ENCODE data around the gene CROCC2. TPM values are rescaled to one million over a fixed set of nuclear protein-coding genes. Genes with fewer than 3 reads are reported as not detected.

CROCC2 gene
- total RNA-seq, 6 experiments from 2014 or later, result not detected

DNA sequence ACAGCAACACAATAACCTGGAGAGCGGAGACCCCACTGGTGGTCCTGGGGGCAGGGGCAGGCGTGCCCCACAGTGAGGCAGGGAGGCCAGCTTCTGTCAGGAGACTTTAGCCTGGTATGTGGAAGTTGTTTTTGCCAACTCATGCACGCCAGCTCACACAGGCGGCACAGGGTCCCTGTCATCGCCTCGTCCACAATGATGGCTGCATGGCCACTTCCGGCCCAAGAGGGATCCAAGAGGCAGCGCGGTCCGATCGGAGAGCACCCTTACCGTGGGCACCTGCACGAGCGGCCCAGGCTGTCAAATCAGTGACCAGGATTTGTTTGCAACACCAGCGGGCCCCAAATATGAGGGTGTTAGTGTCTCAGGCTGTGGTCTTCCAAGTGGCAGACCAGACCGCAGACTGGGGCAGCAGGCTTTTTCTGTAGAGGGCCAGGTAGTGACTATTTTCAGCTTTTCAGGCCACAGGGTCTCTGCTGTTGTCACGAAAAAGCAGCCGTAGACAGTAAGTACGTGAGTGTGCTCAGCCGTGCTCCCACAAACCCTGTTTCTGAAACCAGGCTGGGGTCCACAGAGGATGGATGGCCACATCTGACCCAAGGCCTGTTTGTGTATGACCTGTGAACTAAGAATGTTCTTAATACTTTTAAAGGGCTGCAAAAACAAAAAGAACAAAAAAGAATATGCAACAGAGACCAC lies 113.5 kb downstream of the CROCC2 start:
- TF ChIP-seq CTCF (IDR thresholded peaks at IDR 0.05), result no peak
- H3K4me3 Mint-ChIP-seq, result no peak overlapping the region
- no peak overlapping the region for H3K27ac Mint-ChIP-seq
- H3K4me1 Mint-ChIP-seq (ENCODE audit: low read depth), result no peaks in the 10 kb centered on the region
- H3K36me3 Mint-ChIP-seq (ENCODE audit: low read depth), result no peaks in the 10 kb centered on the region
- DNase-seq, result no peak
- peaks cover 7% of the 10 kb centered on the region for H3K27me3 Mint-ChIP-seq (ENCODE audit: insufficient read depth)
- H3K9me3 Mint-ChIP-seq, result peaks cover under 1% of the 10 kb centered on the region; the same call in 1 of the 2 replicates

- Mint-ChIP-seq H3K4me1 (ENCODE audit: low read depth) (no peaks in the 10 kb centered on the region), H3K27me3 (ENCODE audit: insufficient read depth) (peaks cover 7% of the 10 kb centered on the region), H3K36me3 (ENCODE audit: low read depth) (no peaks in the 10 kb centered on the region; the same call in 1 of the 2 replicates), H3K27ac (no peak overlapping the region), H3K4me3 (no peak overlapping the region), H3K9me3 (peaks cover 6% of the 10 kb centered on the region)
- no peak for DNase-seq
- no peak for TF ChIP-seq CTCF (IDR thresholded peaks at IDR 0.05)
Observed at GRCh38 chr2:241020201-241020600, 114.1 kb downstream of the CROCC2 start.

- Mint-ChIP-seq H3K27ac (no peak overlapping the region), H3K36me3 (ENCODE audit: low read depth) (peaks cover 4% of the 10 kb centered on the region), H3K4me1 (ENCODE audit: low read depth) (no peaks in the 10 kb centered on the region), H3K27me3 (ENCODE audit: insufficient read depth) (peaks cover 5% of the 10 kb centered on the region), H3K4me3 (no peak overlapping the region), H3K9me3 (peaks cover 11% of the 10 kb centered on the region)
- no peak for TF ChIP-seq CTCF (IDR thresholded peaks at IDR 0.05)
- no peak for DNase-seq
Observed at GRCh38 chr2:241020629-241021190, 114.6 kb downstream of the CROCC2 start.

DNA sequence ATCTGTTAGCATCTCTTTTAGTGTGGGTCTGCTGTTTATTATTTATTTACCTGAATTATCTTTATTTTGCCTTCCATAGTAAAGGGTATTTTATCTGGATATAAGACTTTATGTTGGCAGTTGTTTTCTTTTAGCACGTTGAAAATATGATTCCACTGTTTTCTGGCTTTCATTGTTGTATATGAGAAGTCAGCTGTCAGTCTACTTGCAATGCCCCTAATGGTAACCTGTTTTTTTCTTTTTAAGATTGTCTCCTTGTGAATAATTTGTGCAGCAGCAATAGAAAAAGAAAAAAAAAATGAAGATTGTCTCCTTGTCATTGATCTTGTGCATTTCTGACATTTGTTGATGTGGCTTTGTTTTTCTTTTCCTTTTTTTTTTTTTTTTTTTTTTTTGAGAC lies 119.5 kb downstream of the CROCC2 start:
- peaks cover 39% of the 10 kb centered on the region for H3K9me3 Mint-ChIP-seq
- H3K4me1 Mint-ChIP-seq (ENCODE audit: low read depth), result no peaks in the 10 kb centered on the region
- H3K36me3 Mint-ChIP-seq (ENCODE audit: low read depth), result peaks cover 12% of the 10 kb centered on the region
- no peak for TF ChIP-seq CTCF (IDR thresholded peaks at IDR 0.05)
- H3K27me3 Mint-ChIP-seq (ENCODE audit: insufficient read depth), result peaks cover 5% of the 10 kb centered on the region
- no peak overlapping the region for H3K4me3 Mint-ChIP-seq
- no peak for DNase-seq
- H3K27ac Mint-ChIP-seq, result no peak overlapping the region

DNA sequence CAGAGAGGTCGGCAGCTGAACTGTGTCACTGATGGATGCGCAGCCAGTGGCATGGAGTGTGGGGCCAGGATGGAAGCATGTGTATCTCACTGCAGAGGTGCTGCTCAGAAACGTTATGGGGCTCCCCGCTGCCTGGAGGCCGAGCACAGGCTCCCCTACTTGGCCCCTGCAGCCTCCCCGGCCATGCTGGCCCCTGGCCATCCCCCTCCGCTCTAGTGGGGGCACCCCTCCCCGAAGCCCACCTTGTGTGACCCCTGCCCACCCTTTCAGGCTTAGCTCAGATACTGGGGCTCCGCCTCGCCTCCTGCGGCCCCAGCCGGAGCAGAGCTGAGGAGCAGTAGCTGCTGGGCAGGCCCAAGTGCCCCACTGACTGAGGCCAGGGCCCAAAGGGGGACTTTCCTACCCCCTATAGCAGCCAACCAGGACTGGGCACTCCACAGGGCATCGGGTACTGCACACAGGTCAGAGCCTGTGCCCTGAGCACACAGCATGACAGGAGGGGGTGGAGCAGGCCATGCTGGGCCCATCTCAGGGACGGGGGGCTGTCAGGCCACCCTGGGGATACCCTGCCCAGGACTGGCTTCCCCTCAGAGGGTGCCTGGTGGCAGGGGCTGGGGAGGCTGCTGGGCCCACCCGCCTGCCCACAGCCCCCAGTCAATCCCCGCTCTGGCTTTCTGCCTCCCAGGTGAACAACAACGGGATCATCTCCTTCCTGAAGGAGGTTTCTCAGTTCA lies 123.6 kb downstream of the CROCC2 start:
- Mint-ChIP-seq H3K27me3 (ENCODE audit: insufficient read depth) (peaks cover 1% of the 10 kb centered on the region; the same call in 1 of the 2 replicates), H3K4me3 (no peak overlapping the region), H3K9me3 (peaks cover 37% of the 10 kb centered on the region), H3K4me1 (ENCODE audit: low read depth) (no peaks in the 10 kb centered on the region), H3K27ac (no peak overlapping the region), H3K36me3 (ENCODE audit: low read depth) (peaks cover 12% of the 10 kb centered on the region)
- no peak for TF ChIP-seq CTCF (IDR thresholded peaks at IDR 0.05)
- no peak for DNase-seq
